Tibial nerve (tissue), 4 donors: Measurements from ENCODE around the gene PKP4.

Experiments
- CTCF ChIP-seq, 5 experiments: fragments of 200-600 bp in 3 of 5; fragments of 450-650 bp in 2 of 5; sonication (generic) in 3 of 5; IDR thresholded peaks; one replicate each; pipeline ENCODE4 v1.5.1; 2016 to 2019; ENCODE audit warnings: antibody characterized with exemption in 5 of 5, mild to moderate bottlenecking in 3 of 5, moderate library complexity in 2 of 5
- EP300 ChIP-seq, 2 donors: sonication (generic); formaldehyde crosslinking; IDR thresholded peaks; one replicate each; pipeline ENCODE4 v1.6.1; 2017; ENCODE audit warnings: antibody characterized with exemption in 2 of 2, mild to moderate bottlenecking in 1 of 2
- POLR2A ChIP-seq, 2 donors: fragments of 450-650 bp; IDR thresholded peaks; one replicate each; pipeline ENCODE4 v1.6.1; 2017; ENCODE audit warnings: antibody characterized with exemption in 2 of 2, mild to moderate bottlenecking in 2 of 2, moderate library complexity in 2 of 2

- TF ChIP-seq POLR2A (IDR thresholded peaks at IDR 0.05) (no peak), CTCF (IDR thresholded peaks at IDR 0.05) (no peak), EP300 (IDR thresholded peaks at IDR 0.05) (no peak)
Observed at GRCh38 chr2:158502974-158503373, 46.2 kb downstream of the PKP4 start.
